NB4 (cell line): ENCODE measurements around the gene RGS14.

Experiments
- CTCF ChIP-seq: IDR thresholded peaks from one replicate; pipeline ENCODE4 v1.5.1; 2012; ENCODE audit warnings: low read depth, low read length
- POLR2A ChIP-seq: IDR thresholded peaks from 2 replicates; pipeline ENCODE4 v1.6.1; 2011; ENCODE audit warnings: mild to moderate bottlenecking; ENCODE audit not compliant: insufficient read length; ENCODE audit errors: extremely low read depth

- TF ChIP-seq POLR2A (no peak), CTCF (no peak)
Observed at GRCh38 chr5:177330991-177331842, 26.5 kb upstream of the RGS14 start.
